B cell (primary cell): ENCODE results near the gene PPIP5K1. TPM values are rescaled to one million over a fixed set of nuclear protein-coding genes. Genes with fewer than 3 reads are reported as not detected.

Experiments
- ATAC-seq: fragments of 200-7000 bp; cut with Tn5 transposase; one replicate; pipeline ENCODE4 v1.10.0; 2021; ENCODE audit warnings: low read depth, mild to moderate bottlenecking, moderate number of reproducible peaks, moderate library complexity
- CTCF ChIA-PET: fragments of 350-600 bp; sonication (Branson Sonifier 250); formaldehyde crosslinking; loops from one replicate; lab custom pipeline; 2021; ENCODE audit warnings: antibody characterized with exemption, inconsistent platforms; lab: Charles Lee
- POLR2A ChIA-PET: fragments of 350-600 bp; sonication (Branson Sonifier 250); formaldehyde crosslinking; loops from one replicate; lab custom pipeline; 2021; ENCODE audit warnings: antibody characterized with exemption; lab: Charles Lee
- DNase-seq: peaks from one replicate; pipeline ENCODE4 v3.0.0; 2013
- H2AFZ ChIP-seq: 2 replicates; pipeline ENCODE4 v1.6.1; 2012; ENCODE audit warnings: mild to moderate bottlenecking, low read depth, low read length; ENCODE audit not compliant: insufficient read depth, poor library complexity, severe bottlenecking
- H3K27ac ChIP-seq, 2 donors: 1 replicate in 1 of 2; 2 replicates in 1 of 2; pipeline ENCODE4 v1.5.1; 2012 to 2013; ENCODE audit warnings: low read length in 2 of 2, mild to moderate bottlenecking in 2 of 2, moderate library complexity in 1 of 2
- H3K27me3 ChIP-seq, 4 experiments: fragments of 200-600 bp in 1 of 4; sonication (generic) in 1 of 4; replicated peaks in 1 of 4; 1 replicate in 2 of 4; 2 replicates in 2 of 4; pipeline versions ENCODE4 v1.6.1 to v1.7.0; 2013 to 2016; ENCODE audit warnings: low read length in 3 of 4, mild to moderate bottlenecking in 2 of 4, mixed read lengths in 1 of 4, moderate library complexity in 1 of 4; ENCODE audit not compliant: insufficient read depth in 4 of 4, control insufficient read depth in 3 of 4; ENCODE audit errors: control extremely low read depth in 1 of 4
- H3K36me3 ChIP-seq, 2 experiments: replicated peaks in 1 of 2; 1 replicate in 1 of 2; 2 replicates in 1 of 2; pipeline versions ENCODE4 v1.6.1 to v1.7.1; 2013; ENCODE audit warnings: low read length in 1 of 2; ENCODE audit not compliant: insufficient read depth in 2 of 2, control insufficient read depth in 1 of 2; ENCODE audit errors: control extremely low read depth in 1 of 2, extremely low read depth in 1 of 2
- H3K4me1 ChIP-seq, 2 donors: fragments of 200-600 bp in 1 of 2; sonication (generic) in 1 of 2; 1 replicate in 1 of 2; 2 replicates in 1 of 2; pipeline versions ENCODE4 v1.5.1 to v1.6.1; 2013 to 2017; ENCODE audit warnings: low read length in 2 of 2; ENCODE audit not compliant: control insufficient read depth in 2 of 2, insufficient read depth in 2 of 2
- H3K4me2 ChIP-seq: replicated peaks from 2 replicates; pipeline ENCODE3; 2012; ENCODE audit warnings: mild to moderate bottlenecking, low read depth, low read length; ENCODE audit not compliant: poor library complexity, severe bottlenecking
- H3K4me3 ChIP-seq, 5 experiments: fragments of 200-600 bp in 1 of 5; sonication (generic) in 1 of 5; 1 replicate in 3 of 5; 2 replicates in 2 of 5; pipeline versions ENCODE4 v1.5.1 to v1.7.0; 2011 to 2016; ENCODE audit warnings: low read length in 4 of 5, mild to moderate bottlenecking in 4 of 5, low read depth in 2 of 5, control low read depth in 1 of 5, moderate library complexity in 1 of 5; ENCODE audit not compliant: insufficient read depth in 1 of 5; ENCODE audit errors: control extremely low read depth in 1 of 5, extremely low read depth in 1 of 5
- H3K79me2 ChIP-seq: fragments of 200-600 bp; sonication (generic); one replicate; pipeline ENCODE4 v1.6.0; 2016; ENCODE audit warnings: low read length; ENCODE audit not compliant: control insufficient read depth, insufficient read depth
- H3K9ac ChIP-seq: fragments of 200-600 bp; sonication (generic); 2 replicates; pipeline ENCODE4 v1.6.1; 2017; ENCODE audit warnings: mild to moderate bottlenecking, low read length, moderate library complexity
- H3K9me3 ChIP-seq, 3 donors: one replicate each; pipeline versions ENCODE4 v1.6.1 to v1.7.1; 2013; ENCODE audit warnings: low read length in 2 of 3; ENCODE audit not compliant: control insufficient read depth in 2 of 3, insufficient read depth in 1 of 3; ENCODE audit errors: control extremely low read depth in 1 of 3
- H4K20me1 ChIP-seq: 2 replicates; pipeline ENCODE4 v1.6.0; 2012; ENCODE audit warnings: mild to moderate bottlenecking, low read length; ENCODE audit not compliant: insufficient read depth, control insufficient read depth, poor library complexity, severe bottlenecking
- H3K27ac Mint-ChIP-seq: one replicate; pipeline ENCODE4 v1.8.0; 2021; ENCODE audit warnings: mixed read lengths
- H3K27me3 Mint-ChIP-seq: one replicate; pipeline ENCODE4 v1.8.0; 2021; ENCODE audit warnings: mixed read lengths
- H3K4me1 Mint-ChIP-seq: one replicate; pipeline ENCODE4 v1.8.0; 2021; ENCODE audit warnings: mixed read lengths
- H3K4me3 Mint-ChIP-seq: one replicate; pipeline ENCODE4 v1.8.0; 2021; ENCODE audit warnings: mixed read lengths
- H3K9me3 Mint-ChIP-seq: one replicate; pipeline ENCODE4 v1.8.0; 2022; ENCODE audit warnings: mixed read lengths; ENCODE audit not compliant: insufficient read depth
- EZH2 ChIP-seq: IDR thresholded peaks from 2 replicates; pipeline ENCODE4 v1.6.1; 2012; ENCODE audit warnings: borderline replicate concordance, low read depth, mild to moderate bottlenecking, moderate library complexity, low read length; ENCODE audit not compliant: insufficient read depth, poor library complexity, severe bottlenecking
- WGBS: methylation state at CpG from one replicate; pipeline ENCODE4 v1.1.5; 2013; ENCODE audit warnings: missing lambda C conversion rate; ENCODE audit not compliant: insufficient coverage; 5-methylcytosine and 5-hydroxymethylcytosine counted together
- intact Hi-C: fragments of 100-400 bp; cut with micrococcal nuclease; formaldehyde crosslinking; loops from one replicate; pipeline ENCODE4 v1.10.0; 2022
- polyA plus RNA-seq: library from polyadenylated mRNA; depleted of rRNA; stranded (reverse); fragments of >200 nt; gene quantifications from 2 replicates; pipeline ENCODE4 v1.2.3, GENCODE V29; 2012
- total RNA-seq, 2 donors: library from RNA; stranded (reverse); fragments of 120-200 nt in 1 of 2; gene quantifications; 1 replicate in 1 of 2; 2 replicates in 1 of 2; pipeline versions ENCODE4 v1.2.3 to v1.2.4, GENCODE V29; 2013 to 2022
- TF ChIP-seq, protein P1 (sequence below): fragments of 200-600 bp; IDR thresholded peaks from one replicate; pipeline ENCODE4 v1.8.0; 2022; ENCODE audit warnings: antibody characterized with exemption, mild to moderate bottlenecking

Gene PPIP5K1
- total and polyA plus RNA-seq, 2 donors (not counting 1 experiment from before 2014, with no cell fraction given), result 40.6 to 88.9 TPM

DNA sequence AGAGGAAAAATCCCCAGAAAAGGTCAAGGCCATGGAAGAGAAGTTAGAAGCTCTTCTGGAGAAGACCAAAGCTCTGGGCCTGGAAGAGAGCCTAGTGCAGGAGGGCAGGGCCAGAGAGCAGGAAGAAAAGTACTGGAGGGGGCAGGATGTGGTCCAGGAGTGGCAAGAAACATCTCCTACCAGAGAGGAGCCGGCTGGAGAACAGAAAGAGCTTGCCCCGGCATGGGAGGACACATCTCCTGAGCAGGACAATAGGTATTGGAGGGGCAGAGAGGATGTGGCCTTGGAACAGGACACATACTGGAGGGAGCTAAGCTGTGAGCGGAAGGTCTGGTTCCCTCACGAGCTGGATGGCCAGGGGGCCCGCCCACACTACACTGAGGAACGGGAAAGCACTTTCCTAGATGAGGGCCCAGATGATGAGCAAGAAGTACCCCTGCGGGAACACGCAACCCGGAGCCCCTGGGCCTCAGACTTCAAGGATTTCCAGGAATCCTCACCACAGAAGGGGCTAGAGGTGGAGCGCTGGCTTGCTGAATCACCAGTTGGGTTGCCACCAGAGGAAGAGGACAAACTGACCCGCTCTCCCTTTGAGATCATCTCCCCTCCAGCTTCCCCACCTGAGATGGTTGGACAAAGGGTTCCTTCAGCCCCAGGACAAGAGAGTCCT, 63.6 kb downstream of the PPIP5K1 start:
- no peak for DNase-seq
- Histone ChIP-seq H3K4me2 (no peak overlapping the region), H3K4me3 (no peak overlapping the region), H3K79me2 (no peaks in the 10 kb centered on the region), H4K20me1 (no peaks in the 10 kb centered on the region), H2AFZ (no peak overlapping the region), H3K27me3 (no peaks in the 10 kb centered on the region), H3K36me3 (no peaks in the 10 kb centered on the region), H3K27ac (no peak overlapping the region), H3K4me1 (no peaks in the 10 kb centered on the region), H3K9ac (no peak overlapping the region), H3K9me3 (no peaks in the 10 kb centered on the region)
- Mint-ChIP-seq H3K9me3 (no peaks in the 10 kb centered on the region), H3K4me1 (no peaks in the 10 kb centered on the region), H3K27me3 (peaks cover 6% of the 10 kb centered on the region), H3K4me3 (no peak overlapping the region), H3K27ac (no peak overlapping the region)
- POLR2A ChIA-PET, result no interaction called here
- ATAC-seq, result no peak
- CTCF ChIA-PET, result no interaction called here
- 86% methylated on average over 10 of the region's 11 CpGs for WGBS
- TF ChIP-seq, protein P1, sequence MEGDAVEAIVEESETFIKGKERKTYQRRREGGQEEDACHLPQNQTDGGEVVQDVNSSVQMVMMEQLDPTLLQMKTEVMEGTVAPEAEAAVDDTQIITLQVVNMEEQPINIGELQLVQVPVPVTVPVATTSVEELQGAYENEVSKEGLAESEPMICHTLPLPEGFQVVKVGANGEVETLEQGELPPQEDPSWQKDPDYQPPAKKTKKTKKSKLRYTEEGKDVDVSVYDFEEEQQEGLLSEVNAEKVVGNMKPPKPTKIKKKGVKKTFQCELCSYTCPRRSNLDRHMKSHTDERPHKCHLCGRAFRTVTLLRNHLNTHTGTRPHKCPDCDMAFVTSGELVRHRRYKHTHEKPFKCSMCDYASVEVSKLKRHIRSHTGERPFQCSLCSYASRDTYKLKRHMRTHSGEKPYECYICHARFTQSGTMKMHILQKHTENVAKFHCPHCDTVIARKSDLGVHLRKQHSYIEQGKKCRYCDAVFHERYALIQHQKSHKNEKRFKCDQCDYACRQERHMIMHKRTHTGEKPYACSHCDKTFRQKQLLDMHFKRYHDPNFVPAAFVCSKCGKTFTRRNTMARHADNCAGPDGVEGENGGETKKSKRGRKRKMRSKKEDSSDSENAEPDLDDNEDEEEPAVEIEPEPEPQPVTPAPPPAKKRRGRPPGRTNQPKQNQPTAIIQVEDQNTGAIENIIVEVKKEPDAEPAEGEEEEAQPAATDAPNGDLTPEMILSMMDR, result no peak
- TF ChIP-seq EZH2, result no peak
- intact Hi-C loops, result no loop called here

GRCh38 chr15:43525131-43525530, 64.9 kb downstream of the PPIP5K1 start:
- Histone ChIP-seq H3K9me3 (no peaks in the 10 kb centered on the region), H3K9ac (no peak overlapping the region), H4K20me1 (no peaks in the 10 kb centered on the region), H3K4me1 (no peaks in the 10 kb centered on the region), H3K4me3 (no peak overlapping the region), H3K79me2 (no peaks in the 10 kb centered on the region), H2AFZ (no peak overlapping the region), H3K27ac (no peak overlapping the region), H3K4me2 (no peak overlapping the region), H3K36me3 (no peaks in the 10 kb centered on the region), H3K27me3 (no peaks in the 10 kb centered on the region)
- Mint-ChIP-seq H3K9me3 (no peaks in the 10 kb centered on the region), H3K27me3 (peaks cover 6% of the 10 kb centered on the region), H3K4me1 (no peaks in the 10 kb centered on the region), H3K4me3 (no peak overlapping the region), H3K27ac (no peak overlapping the region)
- ChIA-PET CTCF (no interaction called here), POLR2A (no interaction called here)
- intact Hi-C loops, result no loop called here
- TF ChIP-seq EZH2, result no peak
- TF ChIP-seq, protein P1, result no peak
- DNase-seq (no peak), ATAC-seq (no peak)
- 67% methylated on average over 3 of the region's 4 CpGs for WGBS
